Suprapubic skin (tissue), 4 donors: ENCODE measurements around the gene ZDHHC24. TPM values are rescaled to one million over a fixed set of nuclear protein-coding genes. Genes with fewer than 3 reads are reported as not detected.

Source experiments
- DNase-seq, 2 donors: peaks; one replicate each; pipeline ENCODE4 v3.0.0-alpha.2; 2019; ENCODE audit warnings: low spot score in 2 of 2
- H3K27ac ChIP-seq: fragments of 200-600 bp; sonication (generic); one replicate; pipeline ENCODE4 v1.5.1; 2019
- H3K27me3 ChIP-seq: fragments of 200-600 bp; sonication (generic); one replicate; pipeline ENCODE4 v1.5.1; 2019
- H3K36me3 ChIP-seq: fragments of 200-600 bp; sonication (generic); one replicate; pipeline ENCODE4 v1.5.1; 2019
- H3K4me1 ChIP-seq: fragments of 200-600 bp; sonication (generic); one replicate; pipeline ENCODE4 v1.5.1; 2019
- H3K4me3 ChIP-seq: fragments of 200-600 bp; sonication (generic); one replicate; pipeline ENCODE4 v1.5.1; 2019; ENCODE audit warnings: mild to moderate bottlenecking
- H3K9me3 ChIP-seq: fragments of 200-600 bp; sonication (generic); one replicate; pipeline ENCODE4 v1.5.1; 2019
- CTCF ChIP-seq, 2 donors: fragments of 200-600 bp in 1 of 2; fragments of 450-650 bp in 1 of 2; sonication (generic) in 1 of 2; IDR thresholded peaks; one replicate each; pipeline ENCODE4 v1.5.1; 2016 to 2019; ENCODE audit warnings: antibody characterized with exemption in 2 of 2, mild to moderate bottlenecking in 1 of 2, moderate library complexity in 1 of 2
- EP300 ChIP-seq: sonication (generic); formaldehyde crosslinking; IDR thresholded peaks from one replicate; pipeline ENCODE4 v1.6.1; 2017; ENCODE audit warnings: antibody characterized with exemption
- POLR2A ChIP-seq, 2 donors: fragments of 450-650 bp; IDR thresholded peaks; one replicate each; pipeline ENCODE4 v1.6.1; 2017; ENCODE audit warnings: antibody characterized with exemption in 2 of 2, mild to moderate bottlenecking in 2 of 2, moderate library complexity in 2 of 2
- POLR2AphosphoS5 ChIP-seq, 3 donors: sonication (generic); formaldehyde crosslinking; IDR thresholded peaks; one replicate each; pipeline ENCODE4 v1.6.1; 2017; ENCODE audit warnings: antibody characterized with exemption in 3 of 3
- WGBS: methylation state at CpG from one replicate; pipeline ENCODE4 v1.1.5; 2018; 5-methylcytosine and 5-hydroxymethylcytosine counted together
- total RNA-seq, 4 donors: library from RNA; depleted of rRNA; stranded (reverse); fragments of >200 nt; gene quantifications; one replicate each; pipeline ENCODE4 v1.1.0, GENCODE V29; 2016

The ZDHHC24 gene
- total RNA-seq, 4 donors from 2014 or later: 13.9 to 37.2 (median 15.3) TPM

- TF ChIP-seq POLR2A (IDR thresholded peaks at IDR 0.05) (no peak), EP300 (no peak), POLR2AphosphoS5 (IDR thresholded peaks at IDR 0.05) (no peak), CTCF (IDR thresholded peaks at IDR 0.05) (no peak)
- Histone ChIP-seq H3K27ac (no peak overlapping the region), H3K4me3 (no peak overlapping the region), H3K36me3 (peaks cover 67% of the 10 kb centered on the region), H3K9me3 (no peaks in the 10 kb centered on the region), H3K4me1 (peaks cover 16% of the 10 kb centered on the region), H3K27me3 (no peaks in the 10 kb centered on the region)
- 82% methylated on average over 16 of the region's 16 CpGs for WGBS
- DNase-seq: no peak
These were observed 6.5 kb downstream of the ZDHHC24 start for GRCh38 chr11:66539170-66539869.

- WGBS: 72% methylated on average over 6 of the region's 6 CpGs
- no peaks in the 10 kb centered on the region for H3K9me3 ChIP-seq
- peaks cover 73% of the 10 kb centered on the region for H3K36me3 ChIP-seq
- no peak for TF ChIP-seq POLR2AphosphoS5 (IDR thresholded peaks at IDR 0.05)
- TF ChIP-seq EP300: no peak
- TF ChIP-seq CTCF (IDR thresholded peaks at IDR 0.05): no peak
- TF ChIP-seq POLR2A (IDR thresholded peaks at IDR 0.05): no peak
- no peak for DNase-seq
- no peaks in the 10 kb centered on the region for H3K4me1 ChIP-seq
- H3K27ac ChIP-seq: no peak overlapping the region
- no peak overlapping the region for H3K4me3 ChIP-seq
- no peaks in the 10 kb centered on the region for H3K27me3 ChIP-seq
These were observed 13.1 kb downstream of the ZDHHC24 start for GRCh38 chr11:66532784-66533183.

GRCh38 chr11:66531841-66532240, 14.0 kb downstream of the ZDHHC24 start:
- Histone ChIP-seq H3K27me3 (no peaks in the 10 kb centered on the region), H3K4me3 (no peak overlapping the region), H3K27ac (no peak overlapping the region), H3K4me1 (no peaks in the 10 kb centered on the region), H3K9me3 (no peaks in the 10 kb centered on the region), H3K36me3 (peaks cover 73% of the 10 kb centered on the region)
- TF ChIP-seq POLR2A (IDR thresholded peaks at IDR 0.05) (no peak), POLR2AphosphoS5 (IDR thresholded peaks at IDR 0.05) (no peak), EP300 (no peak), CTCF (IDR thresholded peaks at IDR 0.05) (no peak)
- 96% methylated on average over 9 of the region's 11 CpGs for WGBS
- DNase-seq: no peak

- Histone ChIP-seq H3K9me3 (no peaks in the 10 kb centered on the region), H3K4me3 (no peak overlapping the region), H3K27ac (no peak overlapping the region), H3K4me1 (no peaks in the 10 kb centered on the region), H3K27me3 (no peaks in the 10 kb centered on the region), H3K36me3 (peaks cover 70% of the 10 kb centered on the region)
- WGBS: 86% methylated on average over 10 of the region's 10 CpGs
- no peak for TF ChIP-seq EP300
- TF ChIP-seq CTCF (IDR thresholded peaks at IDR 0.05): no peak
- TF ChIP-seq POLR2AphosphoS5 (IDR thresholded peaks at IDR 0.05): no peak
- TF ChIP-seq POLR2A (IDR thresholded peaks at IDR 0.05): no peak
- DNase-seq: no peak
These were observed 14.7 kb downstream of the ZDHHC24 start for GRCh38 chr11:66530927-66531709.

GRCh38 chr11:66529655-66530054, 16.2 kb downstream of the ZDHHC24 start:
- H3K4me1 ChIP-seq: no peaks in the 10 kb centered on the region
- WGBS: 92% methylated on average over 10 of the region's 13 CpGs
- no peaks in the 10 kb centered on the region for H3K27me3 ChIP-seq
- no peak overlapping the region for H3K27ac ChIP-seq
- H3K9me3 ChIP-seq: no peaks in the 10 kb centered on the region
- H3K36me3 ChIP-seq: peaks cover 59% of the 10 kb centered on the region
- no peak overlapping the region for H3K4me3 ChIP-seq
- DNase-seq: no peak
- TF ChIP-seq EP300 (no peak), CTCF (IDR thresholded peaks at IDR 0.05) (no peak), POLR2AphosphoS5 (IDR thresholded peaks at IDR 0.05) (no peak), POLR2A (IDR thresholded peaks at IDR 0.05) (no peak)
